ENCODE results near the gene TMEM42.

TMEM42 gene

DNA sequence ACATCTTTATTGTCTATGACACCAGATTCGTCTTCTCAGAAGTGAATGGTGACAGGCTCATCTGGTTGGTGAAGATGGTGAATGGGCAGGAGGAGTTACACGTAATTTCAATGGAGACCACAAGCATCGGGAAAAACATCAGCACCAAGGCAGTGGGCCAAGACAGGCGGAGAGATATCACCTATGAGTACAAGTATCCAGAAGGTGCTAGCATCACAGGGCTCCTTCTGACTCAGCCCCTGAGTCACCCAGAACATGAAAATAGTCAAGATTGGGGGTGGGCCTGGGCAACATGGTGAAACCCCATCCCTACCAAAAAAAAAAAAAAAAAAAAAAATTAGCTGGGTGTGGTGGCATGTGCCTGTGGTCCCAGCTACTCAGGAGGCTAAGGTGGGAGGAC lies 45.3 kb downstream of the TMEM42 start:
- in situ Hi-C loops (cut with MboI; ENCODE audit: low sequenced_read_pairs): no loop called here

DNA sequence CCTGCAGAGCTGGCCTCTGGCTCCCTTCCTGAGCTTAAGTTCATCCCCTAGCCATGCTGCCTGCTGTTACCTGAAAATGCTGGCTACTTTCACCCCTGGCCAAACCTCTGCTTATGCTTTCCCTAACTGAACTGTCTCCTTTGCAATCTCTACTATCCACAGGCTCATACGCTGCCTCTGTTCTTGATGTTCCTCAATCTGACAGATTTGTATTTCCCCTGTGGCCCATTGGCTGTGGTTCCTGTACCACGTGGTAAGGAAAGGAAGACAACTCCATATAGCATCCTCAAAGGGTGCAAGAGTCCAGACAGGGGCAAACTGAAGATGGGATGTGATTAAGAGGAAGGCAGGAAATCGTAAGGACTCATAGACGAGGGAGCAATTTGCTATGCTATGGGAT lies 45.9 kb downstream of the TMEM42 start:
- in situ Hi-C loops (cut with MboI; ENCODE audit: low sequenced_read_pairs): no loop called here

DNA sequence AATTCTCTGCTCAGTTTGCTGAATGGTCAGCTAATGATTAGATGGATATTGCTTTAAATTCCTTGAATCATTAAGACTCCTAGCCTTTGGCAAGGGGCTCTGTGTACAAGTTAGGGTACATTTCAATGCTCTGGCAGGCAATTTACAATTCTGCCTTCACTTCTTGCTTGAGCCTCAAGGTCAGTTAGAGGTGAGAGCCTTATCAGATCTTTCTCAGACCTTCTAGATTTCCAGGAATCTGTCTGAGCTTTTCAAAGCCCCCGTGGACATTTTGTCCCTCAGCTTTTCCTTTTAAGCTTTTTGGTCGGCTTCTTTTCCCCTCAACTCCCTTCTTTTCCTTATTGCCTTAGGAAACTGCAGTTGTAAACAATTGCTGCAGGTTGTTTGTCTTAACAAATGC lies 47.4 kb downstream of the TMEM42 start:
- in situ Hi-C loops (cut with MboI; ENCODE audit: low sequenced_read_pairs): no loop called here

DNA sequence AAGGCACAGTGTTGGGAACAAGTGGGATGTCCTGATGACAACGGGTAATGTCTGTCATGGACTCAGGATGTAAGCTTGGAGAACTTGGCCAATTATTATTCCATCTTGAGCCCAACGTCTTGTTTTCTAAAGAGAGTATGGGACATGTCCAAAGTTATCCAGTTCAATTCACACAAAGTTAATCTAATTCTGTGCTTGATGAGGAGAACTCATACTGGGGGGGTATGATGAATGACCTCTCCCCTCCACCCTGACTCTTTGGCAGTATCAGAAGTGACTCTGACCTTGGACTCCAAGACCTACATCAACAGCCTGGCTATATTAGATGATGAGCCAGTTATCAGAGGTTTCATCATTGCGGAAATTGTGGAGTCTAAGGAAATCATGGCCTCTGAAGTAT lies 49.0 kb downstream of the TMEM42 start:
- in situ Hi-C loops (cut with MboI; ENCODE audit: low sequenced_read_pairs): no loop called here

DNA sequence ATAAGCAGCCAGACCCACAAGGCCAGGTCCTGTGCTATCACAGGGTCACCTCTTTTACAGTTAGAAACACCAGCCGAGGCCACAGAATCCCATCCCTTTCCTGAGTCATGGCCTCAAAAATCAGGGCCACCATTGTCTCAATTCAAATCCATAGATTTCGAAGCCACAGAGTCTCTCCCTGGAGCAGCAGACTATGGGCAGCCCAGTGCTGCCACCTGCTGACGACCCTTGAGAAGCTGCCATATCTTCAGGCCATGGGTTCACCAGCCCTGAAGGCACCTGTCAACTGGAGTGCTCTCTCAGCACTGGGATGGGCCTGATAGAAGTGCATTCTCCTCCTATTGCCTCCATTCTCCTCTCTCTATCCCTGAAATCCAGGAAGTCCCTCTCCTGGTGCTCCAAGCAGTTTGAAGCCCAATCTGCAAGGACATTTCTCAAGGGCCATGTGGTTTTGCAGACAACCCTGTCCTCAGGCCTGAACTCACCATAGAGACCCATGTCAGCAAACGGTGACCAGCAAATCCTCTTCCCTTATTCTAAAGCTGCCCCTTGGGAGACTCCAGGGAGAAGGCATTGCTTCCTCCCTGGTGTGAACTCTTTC lies 52.3 kb downstream of the TMEM42 start:
- in situ Hi-C loops (cut with MboI; ENCODE audit: low sequenced_read_pairs): no loop called here

DNA sequence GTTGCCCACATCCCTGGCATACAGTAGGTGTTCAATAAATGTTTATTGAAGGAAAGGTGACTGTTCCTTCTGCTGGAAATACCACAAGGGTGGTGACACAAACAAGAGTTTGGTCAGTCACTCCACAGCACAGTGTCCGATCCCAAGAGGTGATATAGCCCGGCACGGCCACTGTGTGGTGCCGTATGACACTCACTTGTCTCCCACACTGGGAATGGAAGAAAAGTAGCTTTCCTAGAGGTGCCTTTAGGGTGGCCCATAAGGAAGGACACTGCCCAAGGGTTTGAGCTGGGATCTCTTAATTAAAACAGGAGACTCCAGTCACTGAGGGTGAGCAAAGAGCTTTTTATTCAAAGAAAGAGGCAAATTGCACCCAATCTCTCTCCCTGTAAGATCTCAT lies 53.2 kb downstream of the TMEM42 start:
- in situ Hi-C loops (cut with MboI; ENCODE audit: low sequenced_read_pairs): no loop called here

Data from HL-60/S4 treated with retinoic acid at 250 ng/mL for 4 days and 3 days (cell line).